Measurements from ENCODE around the gene GLDN. TPM values are rescaled to one million over a fixed set of nuclear protein-coding genes. Genes with fewer than 3 reads are reported as not detected.

Gene GLDN
- total RNA-seq, 1 experiment from 2014 or later: 1.3 TPM

DNA sequence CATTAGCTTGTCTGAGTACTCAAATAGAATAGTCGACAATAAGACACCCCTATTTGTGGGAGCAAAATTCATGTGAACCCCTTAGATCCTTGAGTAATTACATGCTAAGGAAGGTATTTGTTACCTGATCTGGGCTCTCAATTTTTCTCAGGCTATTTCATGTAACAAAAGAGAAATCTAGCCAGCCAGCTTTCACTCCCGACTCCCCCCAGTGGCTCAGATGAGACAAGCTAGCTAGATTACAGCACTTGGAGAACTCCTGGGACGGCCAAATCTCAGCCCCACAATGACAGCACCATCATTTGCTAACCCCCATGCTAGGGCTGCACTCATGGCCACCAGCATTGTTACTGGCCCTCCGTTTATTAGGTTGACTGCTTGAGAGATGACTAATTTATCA, 41.3 kb downstream of the GLDN start:
- Histone ChIP-seq H2AK5ac (ENCODE audit: insufficient read length, low read length) (no peak overlapping the region), H2BK12ac (ENCODE audit: insufficient read length, low read depth, low read length) (no peak overlapping the region), H4K8ac (replicated peaks; ENCODE audit: insufficient read length, low read depth, low read length) (no peak overlapping the region), H3K27ac (ENCODE audit: insufficient read length, low read depth, low read length) (no peak overlapping the region), H4K5ac (ENCODE audit: insufficient read length, low read depth, low read length) (no peak overlapping the region), H2BK15ac (ENCODE audit: low read depth, low read length) (no peak overlapping the region), H4K20me1 (ENCODE audit: control insufficient read depth, insufficient read depth, insufficient read length) (no peaks in the 10 kb centered on the region), H3K79me2 (ENCODE audit: insufficient read depth, low read length) (no peaks in the 10 kb centered on the region), H3K18ac (ENCODE audit: insufficient read length, low read depth, low read length) (no peak overlapping the region), H3K27me3 (ENCODE audit: insufficient read depth, low read length) (no peaks in the 10 kb centered on the region), H3K79me1 (ENCODE audit: insufficient read depth, low read depth, low read length, poor library complexity, severe bottlenecking) (no peaks in the 10 kb centered on the region), H2BK20ac (ENCODE audit: low read depth, low read length, poor library complexity, severe bottlenecking) (no peak overlapping the region), H3K4ac (ENCODE audit: low read depth, low read length) (no peak overlapping the region), H3K9me3 (ENCODE audit: control insufficient read depth, low read depth, low read length) (no peaks in the 10 kb centered on the region), H3K23ac (ENCODE audit: insufficient read length, low read depth, low read length) (no peak overlapping the region), H3K9ac (ENCODE audit: extremely low read depth, insufficient read length, low read length) (no peak overlapping the region), H3K23me2 (ENCODE audit: insufficient read length, low read depth, low read length, poor library complexity, severe bottlenecking) (no peaks in the 10 kb centered on the region), H2BK120ac (ENCODE audit: low read depth, low read length, poor library complexity, severe bottlenecking) (no peak overlapping the region), H3K4me2 (ENCODE audit: insufficient read depth, insufficient read length, low read length) (no peak overlapping the region), H3K4me1 (ENCODE audit: insufficient read depth, low read length) (no peaks in the 10 kb centered on the region), H4K91ac (ENCODE audit: insufficient read length, low read depth, low read length) (no peak overlapping the region), H3K56ac (ENCODE audit: insufficient read length, low read depth, low read length) (no peak overlapping the region), H2BK5ac (ENCODE audit: insufficient read length, low read length) (no peak overlapping the region), H3T11ph (ENCODE audit: low read length) (no peak overlapping the region), H3K14ac (ENCODE audit: insufficient read depth, low read length) (no peak overlapping the region), H2AFZ (ENCODE audit: low read length) (no peak overlapping the region)
- no peaks in the 10 kb centered on the region for H3K9me3 Mint-ChIP-seq
- peaks cover 6 to 7% of the 10 kb centered on the region in 2 experiments for H3K4me1 Mint-ChIP-seq
- H3K36me3 Mint-ChIP-seq (ENCODE audit: insufficient read depth in 1 of 3, low read depth in 3 of 3): no peaks in the 10 kb centered on the region
- DNase-seq: peak; percentile 67
- H3K27ac Mint-ChIP-seq: no peak overlapping the region
- H3K27me3 Mint-ChIP-seq (ENCODE audit: low read depth): peaks cover 3% of the 10 kb centered on the region; the same call in 1 of the 2 replicates
- H3K4me3 Mint-ChIP-seq: no peak overlapping the region
- WGBS (ENCODE audit: extremely low coverage, insufficient read length, low lambda C conversion rate): no CpG with 5 or more reads among the region's 4 CpGs
- TF ChIP-seq, protein P1, sequence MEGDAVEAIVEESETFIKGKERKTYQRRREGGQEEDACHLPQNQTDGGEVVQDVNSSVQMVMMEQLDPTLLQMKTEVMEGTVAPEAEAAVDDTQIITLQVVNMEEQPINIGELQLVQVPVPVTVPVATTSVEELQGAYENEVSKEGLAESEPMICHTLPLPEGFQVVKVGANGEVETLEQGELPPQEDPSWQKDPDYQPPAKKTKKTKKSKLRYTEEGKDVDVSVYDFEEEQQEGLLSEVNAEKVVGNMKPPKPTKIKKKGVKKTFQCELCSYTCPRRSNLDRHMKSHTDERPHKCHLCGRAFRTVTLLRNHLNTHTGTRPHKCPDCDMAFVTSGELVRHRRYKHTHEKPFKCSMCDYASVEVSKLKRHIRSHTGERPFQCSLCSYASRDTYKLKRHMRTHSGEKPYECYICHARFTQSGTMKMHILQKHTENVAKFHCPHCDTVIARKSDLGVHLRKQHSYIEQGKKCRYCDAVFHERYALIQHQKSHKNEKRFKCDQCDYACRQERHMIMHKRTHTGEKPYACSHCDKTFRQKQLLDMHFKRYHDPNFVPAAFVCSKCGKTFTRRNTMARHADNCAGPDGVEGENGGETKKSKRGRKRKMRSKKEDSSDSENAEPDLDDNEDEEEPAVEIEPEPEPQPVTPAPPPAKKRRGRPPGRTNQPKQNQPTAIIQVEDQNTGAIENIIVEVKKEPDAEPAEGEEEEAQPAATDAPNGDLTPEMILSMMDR (conservative IDR thresholded peaks at IDR 0.05): peak; percentile 69
